H1 (cell line): Measurements from ENCODE around the gene GUCY1A1. TPM values are rescaled to one million over a fixed set of nuclear protein-coding genes. Genes with fewer than 3 reads are reported as not detected.

Experiments used
- ATF2 ChIP-seq: IDR thresholded peaks from 2 replicates; pipeline ENCODE4 v1.6.1; 2012; ENCODE audit warnings: low read length, inconsistent platforms
- CTCF ChIP-seq, 3 experiments: IDR thresholded peaks; 1 replicate in 2 of 3; 2 replicates in 1 of 3; pipeline versions ENCODE4 v1.5.1 to v1.6.1; 2011; ENCODE audit warnings: low read length in 3 of 3, mild to moderate bottlenecking in 3 of 3, inconsistent platforms in 2 of 3, low read depth in 1 of 3, moderate library complexity in 1 of 3; ENCODE audit not compliant: insufficient read depth in 1 of 3; ENCODE audit errors: control extremely low read depth in 1 of 3
- POLR2AphosphoS5 ChIP-seq: IDR thresholded peaks from 2 replicates; pipeline ENCODE4 v1.6.1; 2011; ENCODE audit warnings: low read depth, low read length
- polyA plus RNA-seq, 7 experiments: library from polyadenylated mRNA; depleted of rRNA in 3 of 7; stranded (reverse) in 5 of 7; unstranded in 2 of 7; fragments of >200 nt in 5 of 7; fragments of 200-250 nt in 2 of 7; gene quantifications; 1 replicate in 5 of 7; 2 replicates in 1 of 7; 4 replicates in 1 of 7; pipeline versions ENCODE4 v1.2.1 to v1.2.3, GENCODE V29; 2011 to 2013; ENCODE audit warnings: missing spikeins in 2 of 7, mixed read lengths in 2 of 7
- total RNA-seq: library from RNA; stranded (reverse); fragmentation: NEBNext Ultra II Directional; extraction: Animal tissue kit (Norgen Biotek cat#: 25700); gene quantifications from 2 replicates; pipeline ENCODE4 v1.2.1, GENCODE V29; 2021

The GUCY1A1 gene
- total and polyA plus RNA-seq, 2 of the 8 experiments (the other 6 are each of a cell fraction or from before 2014, with no cell fraction given), result not detected

DNA sequence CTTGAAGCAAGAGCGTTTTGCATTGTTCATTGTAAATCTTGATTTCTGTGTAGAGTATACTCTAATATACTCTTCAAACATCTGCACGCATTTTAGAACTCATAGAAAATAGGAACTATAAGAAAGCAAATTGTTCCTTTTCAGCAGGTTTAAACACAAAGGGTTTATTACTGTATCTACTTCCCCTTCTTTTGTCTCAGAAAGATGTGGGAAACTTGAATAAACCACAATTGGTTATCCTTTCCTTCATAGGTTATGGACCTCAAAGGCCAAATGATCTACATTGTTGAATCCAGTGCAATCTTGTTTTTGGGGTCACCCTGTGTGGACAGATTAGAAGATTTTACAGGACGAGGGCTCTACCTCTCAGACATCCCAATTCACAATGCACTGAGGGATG lies 46.2 kb downstream of the GUCY1A1 start (continued):
- TF ChIP-seq ATF2 (no peak), CTCF (IDR thresholded peaks at IDR 0.05; ENCODE audit: control extremely low read depth in 1 of 3, insufficient read depth in 1 of 3, low read depth in 1 of 3, low read length in 3 of 3) (no peak), POLR2AphosphoS5 (no peak)
- TF ChIP-seq, all 59 proteins: peak for 0
